ENCODE data around the gene XPOT. TPM values are rescaled to one million over a fixed set of nuclear protein-coding genes. Genes with fewer than 3 reads are reported as not detected.

Gene XPOT
- total RNA-seq, 1 experiment from 2014 or later = 155 TPM

DNA sequence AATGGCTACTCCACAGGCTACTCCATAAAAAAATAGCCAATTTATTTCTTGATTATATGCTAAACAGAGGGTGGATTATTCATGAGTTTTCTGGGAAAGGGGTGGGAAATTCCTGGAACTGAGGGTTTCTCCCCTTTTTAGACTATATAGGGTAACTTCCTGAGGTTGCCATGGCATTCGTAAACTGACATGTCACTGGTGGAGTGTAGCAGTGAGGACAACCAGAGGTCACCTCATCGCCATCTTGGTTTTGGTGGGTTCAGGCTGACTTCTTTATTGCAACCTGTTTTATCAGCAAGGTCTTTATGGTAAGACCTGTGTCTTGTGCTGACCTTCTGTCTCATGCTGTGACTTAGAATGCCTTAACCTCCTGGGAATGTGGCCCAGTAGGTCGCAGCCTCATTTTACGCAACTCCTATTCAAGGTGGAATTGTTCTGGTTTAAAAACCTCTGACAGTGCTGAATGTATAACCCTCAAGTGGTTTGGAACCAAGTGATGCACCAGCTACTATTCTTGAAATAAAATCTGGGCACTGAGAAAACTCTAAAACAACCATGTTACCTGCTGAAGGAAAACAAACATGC lies 41.4 kb upstream of the XPOT start:
- intact Hi-C loops (cut with micrococcal nuclease; ENCODE audit: unreplicated experiment) = no loop called here
- CTCF ChIA-PET = no interaction called here
- Histone ChIP-seq H3K36me3 (ENCODE audit: control insufficient read depth, insufficient read depth, low read length) (no peaks in the 10 kb centered on the region), H3K4me1 (ENCODE audit: control insufficient read depth, insufficient read depth, low read length) (no peaks in the 10 kb centered on the region), H3K9me3 (ENCODE audit: control insufficient read depth, insufficient read depth, low read depth, low read length) (no peaks in the 10 kb centered on the region), H3K27me3 (ENCODE audit: control insufficient read depth, insufficient read depth, low read length) (no peaks in the 10 kb centered on the region), H3K27ac (ENCODE audit: low read length) (no peak overlapping the region), H3K4me3 (ENCODE audit: low read depth in 2 of 2, low read length in 2 of 2) (no peak overlapping the region)
- no TSS peak for BruUV-seq (replicated peaks)
- no peak for ATAC-seq
- no peak for DNase-seq (ENCODE audit: low read depth, low spot score)
- POLR2A ChIA-PET = no interaction called here
- no peak for TF ChIP-seq SIN3A (IDR thresholded peaks at IDR 0.05; ENCODE audit: borderline replicate concordance, insufficient read depth, low read depth, low read length)
- no peak for TF ChIP-seq TCF7L2 (IDR thresholded peaks at IDR 0.05; ENCODE audit: low read depth, low read length)
- TF ChIP-seq, protein P1, sequence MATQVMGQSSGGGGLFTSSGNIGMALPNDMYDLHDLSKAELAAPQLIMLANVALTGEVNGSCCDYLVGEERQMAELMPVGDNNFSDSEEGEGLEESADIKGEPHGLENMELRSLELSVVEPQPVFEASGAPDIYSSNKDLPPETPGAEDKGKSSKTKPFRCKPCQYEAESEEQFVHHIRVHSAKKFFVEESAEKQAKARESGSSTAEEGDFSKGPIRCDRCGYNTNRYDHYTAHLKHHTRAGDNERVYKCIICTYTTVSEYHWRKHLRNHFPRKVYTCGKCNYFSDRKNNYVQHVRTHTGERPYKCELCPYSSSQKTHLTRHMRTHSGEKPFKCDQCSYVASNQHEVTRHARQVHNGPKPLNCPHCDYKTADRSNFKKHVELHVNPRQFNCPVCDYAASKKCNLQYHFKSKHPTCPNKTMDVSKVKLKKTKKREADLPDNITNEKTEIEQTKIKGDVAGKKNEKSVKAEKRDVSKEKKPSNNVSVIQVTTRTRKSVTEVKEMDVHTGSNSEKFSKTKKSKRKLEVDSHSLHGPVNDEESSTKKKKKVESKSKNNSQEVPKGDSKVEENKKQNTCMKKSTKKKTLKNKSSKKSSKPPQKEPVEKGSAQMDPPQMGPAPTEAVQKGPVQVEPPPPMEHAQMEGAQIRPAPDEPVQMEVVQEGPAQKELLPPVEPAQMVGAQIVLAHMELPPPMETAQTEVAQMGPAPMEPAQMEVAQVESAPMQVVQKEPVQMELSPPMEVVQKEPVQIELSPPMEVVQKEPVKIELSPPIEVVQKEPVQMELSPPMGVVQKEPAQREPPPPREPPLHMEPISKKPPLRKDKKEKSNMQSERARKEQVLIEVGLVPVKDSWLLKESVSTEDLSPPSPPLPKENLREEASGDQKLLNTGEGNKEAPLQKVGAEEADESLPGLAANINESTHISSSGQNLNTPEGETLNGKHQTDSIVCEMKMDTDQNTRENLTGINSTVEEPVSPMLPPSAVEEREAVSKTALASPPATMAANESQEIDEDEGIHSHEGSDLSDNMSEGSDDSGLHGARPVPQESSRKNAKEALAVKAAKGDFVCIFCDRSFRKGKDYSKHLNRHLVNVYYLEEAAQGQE (IDR thresholded peaks at IDR 0.05; ENCODE audit: insufficient read depth in 1 of 2, low read depth in 2 of 2, low read length in 1 of 2) = no peak
- no peak for TF ChIP-seq POLR2AphosphoS5 (IDR thresholded peaks at IDR 0.05; ENCODE audit: low read depth, low read length)
- TF ChIP-seq, protein P2, sequence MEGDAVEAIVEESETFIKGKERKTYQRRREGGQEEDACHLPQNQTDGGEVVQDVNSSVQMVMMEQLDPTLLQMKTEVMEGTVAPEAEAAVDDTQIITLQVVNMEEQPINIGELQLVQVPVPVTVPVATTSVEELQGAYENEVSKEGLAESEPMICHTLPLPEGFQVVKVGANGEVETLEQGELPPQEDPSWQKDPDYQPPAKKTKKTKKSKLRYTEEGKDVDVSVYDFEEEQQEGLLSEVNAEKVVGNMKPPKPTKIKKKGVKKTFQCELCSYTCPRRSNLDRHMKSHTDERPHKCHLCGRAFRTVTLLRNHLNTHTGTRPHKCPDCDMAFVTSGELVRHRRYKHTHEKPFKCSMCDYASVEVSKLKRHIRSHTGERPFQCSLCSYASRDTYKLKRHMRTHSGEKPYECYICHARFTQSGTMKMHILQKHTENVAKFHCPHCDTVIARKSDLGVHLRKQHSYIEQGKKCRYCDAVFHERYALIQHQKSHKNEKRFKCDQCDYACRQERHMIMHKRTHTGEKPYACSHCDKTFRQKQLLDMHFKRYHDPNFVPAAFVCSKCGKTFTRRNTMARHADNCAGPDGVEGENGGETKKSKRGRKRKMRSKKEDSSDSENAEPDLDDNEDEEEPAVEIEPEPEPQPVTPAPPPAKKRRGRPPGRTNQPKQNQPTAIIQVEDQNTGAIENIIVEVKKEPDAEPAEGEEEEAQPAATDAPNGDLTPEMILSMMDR (IDR thresholded peaks at IDR 0.05) = no peak
- in situ Hi-C loops (cut with HindIII; ENCODE audit: low pct_unique_long_range_greater_than_20kb, low sequenced_read_pairs) = no loop called here

DNA sequence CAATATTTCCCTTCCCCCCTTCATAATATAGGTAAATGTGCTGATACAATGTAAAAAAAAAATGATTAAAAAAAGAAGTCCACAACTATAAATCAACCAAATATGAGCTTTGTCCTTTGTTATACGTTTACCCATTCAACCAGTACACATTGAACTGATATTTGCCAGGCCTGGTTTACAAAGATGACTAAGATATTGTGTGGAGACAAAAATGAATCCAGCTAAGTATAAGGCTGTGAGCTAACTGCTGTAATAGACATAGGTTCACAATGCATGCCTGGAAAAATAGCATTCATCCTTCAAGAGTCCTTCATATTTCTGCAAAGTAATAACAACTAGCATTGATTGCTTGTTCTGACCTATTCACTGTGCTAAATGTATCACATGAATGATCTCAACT lies 20.5 kb upstream of the XPOT start:
- Histone ChIP-seq H3K4me3 (ENCODE audit: low read depth in 2 of 2, low read length in 2 of 2) (no peak overlapping the region), H3K27ac (ENCODE audit: low read length) (no peak overlapping the region), H3K4me1 (ENCODE audit: control insufficient read depth, insufficient read depth, low read length) (no peaks in the 10 kb centered on the region; the same call in 1 of the 2 replicates), H3K9me3 (ENCODE audit: control insufficient read depth, insufficient read depth, low read depth, low read length) (no peaks in the 10 kb centered on the region), H3K27me3 (ENCODE audit: control insufficient read depth, insufficient read depth, low read length) (no peaks in the 10 kb centered on the region), H3K36me3 (ENCODE audit: control insufficient read depth, insufficient read depth, low read length) (no peaks in the 10 kb centered on the region)
- ATAC-seq (no peak), DNase-seq (ENCODE audit: low read depth, low spot score) (no peak)
- POLR2A ChIA-PET = no interaction called here
- CTCF ChIA-PET = no interaction called here
- in situ Hi-C loops (cut with HindIII; ENCODE audit: low pct_unique_long_range_greater_than_20kb, low sequenced_read_pairs) (no loop called here), intact Hi-C loops (cut with micrococcal nuclease; ENCODE audit: unreplicated experiment) (no loop called here)
- BruUV-seq (replicated peaks) = no TSS peak
- TF ChIP-seq SIN3A (IDR thresholded peaks at IDR 0.05; ENCODE audit: borderline replicate concordance, insufficient read depth, low read depth, low read length) (no peak), TCF7L2 (IDR thresholded peaks at IDR 0.05; ENCODE audit: low read depth, low read length) (no peak), POLR2AphosphoS5 (IDR thresholded peaks at IDR 0.05; ENCODE audit: low read depth, low read length) (no peak)
- TF ChIP-seq, protein P1 (IDR thresholded peaks at IDR 0.05; ENCODE audit: insufficient read depth in 1 of 2, low read depth in 2 of 2, low read length in 1 of 2) = no peak
- TF ChIP-seq, protein P2 (IDR thresholded peaks at IDR 0.05) = no peak
